BJ (cell line): ENCODE measurements around the gene AMZ2. TPM values are rescaled to one million over a fixed set of nuclear protein-coding genes. Genes with fewer than 3 reads are reported as not detected.
"Not testable (repeated sequence)": the region's sequence is repeated elsewhere in the genome, so short reads cannot be mapped to it uniquely, and the experiment has no call there.

ENCODE experiments used
- CTCF ChIA-PET: fragments of 350-600 bp; formaldehyde crosslinking; extraction: SDS; loops from one replicate; lab custom pipeline; 2021; ENCODE audit warnings: antibody characterized with exemption, inconsistent platforms; lab: Yijun Ruan, JAX
- POLR2A ChIA-PET: fragments of 300-600 bp; sonication (Branson Sonifier 250); formaldehyde crosslinking; extraction: SDS; loops from one replicate; lab custom pipeline; 2021; ENCODE audit warnings: antibody characterized with exemption; lab: Charles Lee
- DNase-seq: peaks from one replicate; pipeline ENCODE4 v3.0.0-alpha.2; 2011; ENCODE audit warnings: low read depth
- H3K27me3 ChIP-seq: 2 replicates; pipeline ENCODE4 v1.6.0; 2011; ENCODE audit warnings: low read length; ENCODE audit not compliant: control insufficient read depth, insufficient read depth
- H3K36me3 ChIP-seq: 2 replicates; pipeline ENCODE4 v1.5.1; 2011; ENCODE audit warnings: low read length; ENCODE audit not compliant: control insufficient read depth, insufficient read depth
- H3K4me3 ChIP-seq: 2 replicates; pipeline ENCODE4 v1.5.1; 2011; ENCODE audit warnings: low read depth, mild to moderate bottlenecking, control low read depth, low read length
- CTCF ChIP-seq: IDR thresholded peaks from 2 replicates; pipeline ENCODE4 v1.5.1; 2011; ENCODE audit warnings: low read depth, mild to moderate bottlenecking, control low read depth, inconsistent platforms, low read length, moderate library complexity; ENCODE audit not compliant: insufficient read depth
- polyA plus RNA-seq: library from polyadenylated mRNA; depleted of rRNA; stranded (reverse); fragments of >200 nt; gene quantifications from 2 replicates; pipeline ENCODE4 v1.2.3, GENCODE V29; 2011

Gene AMZ2
- polyA plus RNA-seq, 1 experiment, result 52.0 TPM

DNA sequence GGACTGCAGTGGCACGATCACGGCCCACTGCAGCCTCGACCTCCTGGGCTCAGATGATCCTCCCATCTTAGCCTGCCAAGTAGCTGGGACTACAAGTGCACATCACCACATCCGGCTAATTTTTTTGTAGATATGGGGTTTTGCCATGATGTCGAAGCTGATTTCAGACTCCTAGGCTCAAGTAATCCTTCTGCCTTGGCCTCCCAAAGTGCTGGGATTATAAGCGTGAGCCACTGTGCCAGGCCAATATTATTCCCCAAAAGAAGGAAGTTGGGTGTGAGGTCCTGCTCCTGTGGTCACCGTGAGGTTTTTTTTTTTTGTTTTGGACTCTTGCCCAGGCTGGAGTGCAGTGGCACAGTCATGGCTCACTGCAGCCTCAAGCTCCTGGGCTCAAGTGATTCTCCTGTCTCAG is 1.5 kb downstream of the AMZ2 start:
- Histone ChIP-seq H3K4me3 (no peak overlapping the region), H3K27me3 (no peaks in the 10 kb centered on the region), H3K36me3 (peaks cover 4% of the 10 kb centered on the region)
- no peak for TF ChIP-seq CTCF
- CTCF ChIA-PET, result interaction anchor here (0.5 to 1.5 kb wide), 2 partner anchors 89 to 187 kb away, joined by 3 to 6 read pairs; no protein-coding TSS in a partner anchor
- POLR2A ChIA-PET, result interaction anchor here (0.6 kb wide), 1 partner anchor 179 kb away, joined by 3 read pairs; no protein-coding TSS in a partner anchor
- DNase-seq, result no peak

DNA sequence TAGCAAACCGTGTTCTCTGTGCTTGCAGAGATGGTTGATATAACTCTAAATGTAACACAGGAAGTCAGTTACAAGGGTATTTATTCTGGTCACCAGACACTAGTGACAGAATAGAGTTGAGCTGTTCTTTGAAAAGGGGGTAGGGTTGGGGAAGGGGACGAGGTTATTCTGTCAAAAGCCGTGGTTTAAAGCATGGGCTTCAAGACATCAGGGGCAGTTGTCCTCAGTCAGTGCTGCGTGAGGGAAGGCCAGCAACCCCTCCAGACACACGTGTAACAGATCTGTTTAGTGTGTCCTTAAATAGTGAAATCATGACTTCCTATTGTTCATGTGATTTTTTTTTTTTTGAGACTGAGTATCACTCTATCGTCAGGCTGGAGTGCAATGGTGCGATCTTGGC is 5.6 kb downstream of the AMZ2 start:
- CTCF ChIA-PET, DNase-seq, POLR2A ChIA-PET, H3K27me3 ChIP-seq, H3K4me3 ChIP-seq: not testable (repeated sequence)
- peaks cover 10% of the 10 kb centered on the region for H3K36me3 ChIP-seq

DNA sequence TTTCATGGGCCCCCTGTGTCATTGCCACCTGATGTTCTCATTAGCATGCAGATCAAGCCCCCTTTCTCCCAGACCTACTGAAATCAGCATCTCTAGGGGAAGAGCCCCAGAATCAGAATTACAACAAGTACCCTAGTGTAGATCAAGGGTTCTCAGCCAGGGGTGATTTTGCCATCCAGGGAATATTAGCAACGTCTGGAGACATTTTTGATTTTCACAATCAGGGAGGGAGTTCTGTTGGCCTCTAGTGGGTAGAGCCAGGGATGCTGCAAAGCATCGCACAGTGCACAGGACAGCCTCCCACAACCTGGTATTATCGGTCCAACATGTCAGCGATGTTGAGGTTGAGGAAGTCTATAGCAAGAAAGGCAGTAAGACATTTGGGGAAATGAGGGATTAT is 7.3 kb downstream of the AMZ2 start:
- no peak for TF ChIP-seq CTCF
- no peak for DNase-seq
- ChIA-PET POLR2A (no interaction called here), CTCF (no interaction called here)
- Histone ChIP-seq H3K27me3 (no peaks in the 10 kb centered on the region), H3K4me3 (no peak overlapping the region), H3K36me3 (peaks cover 10% of the 10 kb centered on the region)

- H3K27me3 ChIP-seq, result no peaks in the 10 kb centered on the region
- no peak for DNase-seq
- CTCF ChIA-PET, result no interaction called here
- H3K36me3 ChIP-seq, result peaks cover 10% of the 10 kb centered on the region
- POLR2A ChIA-PET, result no interaction called here
- no peak for TF ChIP-seq CTCF
- no peak overlapping the region for H3K4me3 ChIP-seq
Observed at GRCh38 chr17:68255731-68256538, 8.1 kb downstream of the AMZ2 start.

GRCh38 chr17:68256701-68257100 is 8.9 kb downstream of the AMZ2 start:
- CTCF ChIA-PET, DNase-seq, POLR2A ChIA-PET, H3K4me3 ChIP-seq, H3K27me3 ChIP-seq: not testable (repeated sequence)
- peaks cover 10% of the 10 kb centered on the region for H3K36me3 ChIP-seq

GRCh38 chr17:68257934-68258333 is 10.1 kb downstream of the AMZ2 start:
- H3K27me3 ChIP-seq, result no peaks in the 10 kb centered on the region
- H3K36me3 ChIP-seq, result peaks cover 10% of the 10 kb centered on the region
- ChIA-PET POLR2A (no interaction called here), CTCF (interaction anchor here (0.9 to 1.5 kb wide), 4 partner anchors 10 to 180 kb away, joined by 3 to 5 read pairs (median 4); partner anchors contain the start of gene AMZ2)
- TF ChIP-seq CTCF, result no peak
- no peak for DNase-seq
- H3K4me3 ChIP-seq, result no peak overlapping the region

- H3K4me3 ChIP-seq, DNase-seq, H3K36me3 ChIP-seq, H3K27me3 ChIP-seq, POLR2A ChIA-PET: not testable (repeated sequence)
- CTCF ChIA-PET, result interaction anchor here (0.9 to 1.5 kb wide), 4 partner anchors 11 to 203 kb away, joined by 3 to 5 read pairs (median 4); partner anchors contain the start of gene AMZ2
Observed at GRCh38 chr17:68258890-68259647, 11.2 kb downstream of the AMZ2 start.

DNA sequence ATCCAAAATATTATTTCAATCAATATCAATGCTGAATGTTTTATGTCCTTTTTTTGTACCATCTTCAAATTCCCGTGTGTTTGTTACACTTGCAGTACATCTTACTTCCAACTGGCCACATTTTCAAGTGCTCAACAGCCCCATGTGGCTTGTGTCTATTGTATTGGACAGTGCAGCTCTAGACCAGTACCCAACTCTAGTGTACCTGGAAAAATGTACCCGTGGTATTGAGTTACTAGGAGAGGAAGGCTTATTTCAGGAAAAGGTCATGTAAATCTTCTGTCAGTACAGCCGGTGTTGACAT is 11.8 kb downstream of the AMZ2 start:
- H3K27me3 ChIP-seq, DNase-seq, H3K4me3 ChIP-seq, POLR2A ChIA-PET, H3K36me3 ChIP-seq: not testable (repeated sequence)
- CTCF ChIA-PET, result interaction anchor here (1.2 to 1.5 kb wide), 2 partner anchors 165 to 203 kb away, joined by 3 read pairs; no protein-coding TSS in a partner anchor
